ENCODE results near the gene ARHGEF3. TPM values are rescaled to one million over a fixed set of nuclear protein-coding genes. Genes with fewer than 3 reads are reported as not detected.

Gene ARHGEF3
- total RNA-seq, 1 donor from 2014 or later = 26.0 TPM

GRCh38 chr3:56795829-56796185, 5.9 kb downstream of the ARHGEF3 start:
- no peak for DNase-seq

GRCh38 chr3:56795097-56795828, 6.5 kb downstream of the ARHGEF3 start:
- DNase-seq = no peak

DNA sequence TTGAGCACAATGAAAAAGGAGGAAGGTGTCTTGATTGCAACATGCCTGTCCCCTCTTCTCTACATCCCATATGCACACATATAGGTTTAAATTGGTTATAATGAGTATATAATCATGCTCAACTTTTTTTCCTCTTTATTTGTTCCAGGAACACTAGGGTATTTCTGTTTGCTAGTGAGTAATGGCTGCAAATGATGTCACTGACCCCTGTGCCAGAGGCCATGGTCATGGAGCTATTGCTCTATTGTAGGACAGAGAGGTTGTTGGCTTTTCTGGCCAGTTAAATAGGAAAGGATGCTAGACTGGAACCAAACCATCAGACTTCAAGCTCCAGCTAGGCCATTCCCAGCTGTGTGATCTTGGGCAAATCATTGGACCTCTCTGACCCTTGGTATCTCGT, 9.6 kb downstream of the ARHGEF3 start:
- DNase-seq = no peak

GRCh38 chr3:56790016-56790821, 11.5 kb downstream of the ARHGEF3 start:
- DNase-seq = no peak

GRCh38 chr3:56789076-56789475, 12.7 kb downstream of the ARHGEF3 start:
- DNase-seq = no peak

DNA sequence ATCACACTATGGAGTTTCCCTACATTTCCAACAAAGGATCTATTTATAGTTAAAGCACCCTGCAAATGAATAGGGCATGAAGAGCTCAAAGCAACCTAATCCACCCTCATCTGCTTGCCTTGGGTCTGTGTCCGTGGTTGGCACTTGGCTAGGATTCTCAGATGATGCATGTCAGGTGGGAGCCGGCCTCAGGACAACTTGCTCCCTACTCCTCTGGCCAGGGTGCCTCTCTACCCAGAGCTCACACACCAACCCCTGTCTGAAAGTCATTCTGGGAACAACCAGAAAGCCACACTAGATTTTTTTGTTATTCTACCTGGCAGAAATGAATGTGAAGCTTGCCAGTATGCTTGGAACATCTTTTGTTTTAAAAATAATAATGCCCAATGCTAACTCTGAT, 13.2 kb downstream of the ARHGEF3 start:
- DNase-seq = no peak

- DNase-seq = no peak
These were observed 13.9 kb downstream of the ARHGEF3 start for GRCh38 chr3:56787784-56788256.

DNA sequence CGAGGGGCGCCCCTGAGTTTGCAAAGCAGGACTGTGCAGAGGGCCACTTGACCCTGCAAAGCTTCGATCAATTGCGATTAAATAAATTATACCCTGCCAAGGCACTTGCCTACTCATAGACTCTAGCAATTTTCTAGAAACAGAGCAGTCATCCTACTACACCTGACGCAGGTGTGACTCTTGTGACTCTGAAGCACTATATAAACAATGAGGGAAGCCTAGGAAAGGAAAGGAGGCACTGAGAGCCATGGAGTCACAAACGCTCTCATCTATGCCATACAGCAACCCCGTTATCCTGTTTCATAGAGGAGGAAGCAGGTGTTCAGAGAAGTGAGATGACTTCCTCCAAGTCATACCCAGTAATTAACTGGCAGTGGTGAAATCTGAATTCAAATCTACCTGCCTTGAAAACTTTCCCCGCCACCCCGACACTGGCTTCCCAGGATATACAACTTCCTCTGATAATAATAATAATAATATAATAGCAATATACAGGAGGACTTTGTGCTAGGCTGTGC, 14.4 kb downstream of the ARHGEF3 start:
- DNase-seq = no peak

DNA sequence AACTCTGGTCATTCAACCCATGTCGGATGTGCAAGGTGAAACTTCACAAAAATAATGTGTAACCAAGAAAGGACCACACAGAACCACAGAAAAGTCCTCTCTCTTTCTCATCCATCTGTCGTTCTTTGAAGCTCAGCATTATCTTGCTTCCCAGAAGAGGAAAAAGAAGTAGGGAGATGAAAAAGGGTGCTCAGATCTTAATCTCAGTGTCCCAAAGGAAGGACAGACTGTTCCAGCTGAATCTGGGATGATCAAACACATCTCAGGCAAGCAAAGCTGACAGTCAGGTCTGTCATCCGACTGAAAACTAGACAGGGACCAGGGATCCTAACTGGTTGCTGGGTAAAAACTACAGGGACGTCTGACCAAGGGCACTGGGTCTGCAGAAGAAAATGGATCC, 16.2 kb downstream of the ARHGEF3 start:
- DNase-seq = no peak

GRCh38 chr3:56784448-56785001, 17.2 kb downstream of the ARHGEF3 start:
- no peak for DNase-seq

- peak; percentile 33 for DNase-seq
These were observed 17.9 kb downstream of the ARHGEF3 start for GRCh38 chr3:56783644-56784447.

- DNase-seq = no peak
These were observed 18.8 kb downstream of the ARHGEF3 start for GRCh38 chr3:56782906-56783305.

DNA sequence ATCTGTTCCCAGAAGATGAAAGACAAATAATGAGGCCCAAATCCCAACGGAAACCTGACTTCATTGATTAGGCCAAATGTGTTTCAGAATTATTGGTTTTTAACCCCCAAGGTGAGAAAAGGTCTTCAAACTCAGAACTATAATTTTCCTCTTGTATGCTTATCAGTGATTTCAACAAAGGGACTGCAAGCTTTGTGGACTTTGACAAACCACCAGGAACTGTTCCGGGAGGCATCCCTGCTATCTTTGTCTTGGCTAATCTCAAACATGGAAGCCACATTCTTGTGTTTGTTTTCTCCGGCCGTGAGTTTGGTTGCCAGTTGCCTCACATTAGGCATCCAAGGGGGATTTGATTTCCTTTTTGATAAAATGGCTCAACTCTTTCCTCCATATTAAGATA, 19.5 kb downstream of the ARHGEF3 start:
- DNase-seq = no peak

DNA sequence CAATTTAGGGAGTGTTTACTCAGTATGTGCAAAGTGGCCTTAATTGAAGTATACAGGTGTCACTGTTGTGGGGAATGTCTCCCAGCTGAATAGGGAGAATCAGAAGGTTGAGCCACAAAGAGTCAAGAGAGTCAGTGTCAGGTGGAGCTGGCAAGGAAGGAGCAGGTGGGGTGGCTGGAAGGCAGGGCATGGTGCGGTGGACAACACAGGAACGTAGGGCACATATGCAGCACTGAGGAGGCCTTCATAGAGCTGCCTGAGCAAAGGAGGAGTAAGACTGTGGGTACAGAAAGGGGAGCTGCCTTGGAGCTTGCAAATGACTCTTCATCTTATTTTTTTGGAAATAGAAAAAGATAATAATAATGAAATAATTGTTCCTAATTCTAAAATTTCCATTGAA, 20.0 kb downstream of the ARHGEF3 start:
- no peak for DNase-seq

DNA sequence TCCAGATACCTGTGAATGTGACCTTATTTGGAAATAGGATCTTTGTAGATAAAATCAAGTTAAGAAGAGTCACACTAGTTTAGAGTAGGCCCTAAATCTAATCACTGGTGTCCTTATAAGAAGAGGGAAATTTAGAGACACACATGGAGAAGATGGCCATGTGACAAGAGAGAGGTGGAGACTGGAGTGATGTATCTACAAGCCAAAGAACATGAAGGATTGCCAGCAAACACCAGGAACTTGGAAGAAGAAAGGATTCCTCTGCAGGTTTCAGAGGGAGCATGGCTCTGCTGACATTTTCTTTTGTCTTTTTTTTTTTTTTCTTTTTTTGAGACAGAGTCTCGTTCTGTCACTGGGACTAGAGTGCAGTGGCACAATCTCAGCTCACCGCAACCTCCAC, 20.8 kb downstream of the ARHGEF3 start:
- no peak for DNase-seq

- no peak for DNase-seq
These were observed 22.9 kb downstream of the ARHGEF3 start for GRCh38 chr3:56778893-56779292.

- no peak for DNase-seq
These were observed 25.2 kb downstream of the ARHGEF3 start for GRCh38 chr3:56776556-56776950.

DNA sequence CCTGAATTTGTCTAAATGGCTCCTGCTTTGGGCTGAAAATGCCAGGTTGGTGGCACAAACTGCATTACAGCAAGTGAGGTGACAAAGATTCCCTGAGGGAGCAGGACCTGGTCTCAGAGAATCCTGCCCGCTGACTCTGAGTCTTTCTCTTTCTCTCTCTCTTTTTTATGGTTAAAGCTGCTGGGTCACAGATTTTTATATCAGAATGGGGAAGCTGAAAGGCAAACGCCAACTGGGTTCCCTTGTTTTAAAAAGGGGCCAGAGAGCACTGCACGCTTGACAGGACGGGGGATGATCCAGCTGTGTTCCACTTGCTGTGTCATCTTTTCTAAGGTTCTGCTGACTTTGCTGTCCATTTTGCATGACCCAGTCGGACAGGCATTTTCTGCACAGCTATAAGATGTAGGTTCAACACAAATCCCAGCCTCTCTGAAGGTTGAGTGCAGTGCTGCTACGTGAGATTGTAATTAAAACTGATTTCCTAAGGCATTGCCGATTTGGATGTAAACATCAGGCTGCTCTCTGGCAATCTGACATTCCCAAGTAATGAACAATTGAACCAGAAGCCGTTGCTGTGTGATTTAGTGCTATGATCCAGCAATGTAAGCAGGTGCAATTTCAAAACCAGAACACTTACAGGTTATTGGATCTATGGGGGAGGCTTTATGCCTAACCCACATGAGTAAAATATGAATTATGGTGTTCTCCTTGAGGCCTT, 25.8 kb downstream of the ARHGEF3 start:
- no peak for DNase-seq

- DNase-seq = no peak
These were observed 26.3 kb downstream of the ARHGEF3 start for GRCh38 chr3:56775445-56775837.

DNA sequence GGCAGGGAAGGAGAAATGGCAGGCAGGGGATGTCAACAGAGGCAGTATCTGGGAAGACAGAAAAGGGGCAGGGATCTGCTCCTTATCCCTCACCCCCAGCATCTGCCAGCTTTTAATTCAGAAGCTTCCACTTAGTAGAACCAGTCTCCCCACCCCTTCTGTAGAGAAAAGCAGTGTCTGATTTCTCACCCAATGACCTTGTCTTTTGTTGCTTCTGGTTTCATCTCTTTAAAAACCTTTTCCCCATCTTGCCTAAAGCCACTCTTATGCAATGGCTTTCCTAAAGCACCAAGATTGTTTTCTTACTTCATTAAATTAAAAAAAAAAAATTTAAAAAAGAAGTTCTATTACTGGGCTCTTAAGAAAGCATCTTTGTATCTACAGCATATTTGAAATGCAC, 27.8 kb downstream of the ARHGEF3 start:
- DNase-seq = no peak

Data from skin of body (tissue), 2 donors.